HG02870 (cell line): ENCODE measurements around the gene RGPD4.
"Not testable (repeated sequence)": the region's sequence is repeated elsewhere in the genome, so short reads cannot be mapped to it uniquely, and the experiment has no call there.

Source experiments
- ATAC-seq: cut with Tn5 transposase; IDR thresholded peaks from one replicate; pipeline ENCODE4 v1.9.1; 2021; ENCODE audit warnings: mild to moderate bottlenecking, moderate library complexity; ENCODE audit not compliant: unreplicated experiment

RGPD4 gene

DNA sequence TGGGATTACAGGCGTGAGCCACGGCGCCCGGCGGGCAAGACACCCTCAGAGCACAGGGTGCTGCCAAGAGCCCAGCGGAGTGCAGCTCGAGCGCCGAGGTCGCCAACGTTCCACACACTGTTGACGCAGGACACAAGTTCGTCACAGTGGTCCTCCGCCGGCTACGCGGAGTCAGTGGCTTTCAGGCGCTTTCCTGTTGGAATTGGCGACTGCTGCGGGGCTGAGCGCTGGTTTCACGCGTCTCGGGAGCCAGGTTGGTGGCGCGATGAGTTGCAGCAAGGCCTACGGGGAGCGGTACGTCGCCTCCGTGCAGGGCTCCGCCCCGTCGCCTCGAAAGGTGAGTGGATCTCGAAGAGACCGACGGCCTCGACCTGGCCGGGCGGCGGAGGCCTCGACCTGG, at the start of gene RGPD4:
Gene RGPD4, plus strand, starts transcription at position 144 of the 400 bp plus-strand sequence. Its CDS starts 122 bp downstream, at position 266.
- not testable (repeated sequence) for ATAC-seq

DNA sequence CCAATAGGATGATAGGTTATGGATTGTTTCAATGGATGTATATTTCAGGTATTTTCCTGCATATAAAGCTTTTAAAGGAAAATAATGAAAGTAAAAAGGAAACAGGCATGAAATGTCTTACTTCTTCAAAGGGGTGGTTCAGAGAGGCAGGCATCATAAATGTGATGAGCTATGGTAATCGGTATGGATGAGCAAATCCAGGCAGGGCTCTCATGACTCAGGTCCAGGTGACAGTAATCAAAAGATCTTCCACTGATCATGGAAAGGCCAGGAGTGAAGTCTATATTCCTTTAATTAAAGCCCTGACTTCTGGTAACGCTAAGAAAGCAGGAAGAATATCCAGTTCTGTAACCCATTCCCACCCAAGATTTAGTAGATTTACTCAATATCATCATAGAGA, 48.7 kb upstream of the RGPD4 start:
- no peak for ATAC-seq

DNA sequence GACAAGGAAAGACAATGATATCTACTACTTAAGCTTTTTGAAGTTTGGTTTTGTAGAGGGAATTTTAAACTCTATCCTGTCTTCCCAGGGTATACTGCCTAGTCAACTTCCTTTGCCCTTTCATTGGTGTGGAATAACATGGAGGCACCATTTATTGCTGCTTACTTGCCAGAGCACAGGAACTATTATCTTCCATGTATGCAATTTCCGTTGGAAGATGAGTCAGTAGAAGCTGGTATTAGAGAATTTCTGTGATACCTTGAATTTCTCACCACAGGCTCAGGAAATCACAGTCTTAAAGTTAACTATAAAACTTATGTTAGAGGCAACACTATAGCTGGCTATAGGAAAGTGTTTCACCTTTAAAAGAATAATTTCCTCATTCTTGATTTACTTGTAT, 40.9 kb upstream of the RGPD4 start:
- ATAC-seq, result no peak

DNA sequence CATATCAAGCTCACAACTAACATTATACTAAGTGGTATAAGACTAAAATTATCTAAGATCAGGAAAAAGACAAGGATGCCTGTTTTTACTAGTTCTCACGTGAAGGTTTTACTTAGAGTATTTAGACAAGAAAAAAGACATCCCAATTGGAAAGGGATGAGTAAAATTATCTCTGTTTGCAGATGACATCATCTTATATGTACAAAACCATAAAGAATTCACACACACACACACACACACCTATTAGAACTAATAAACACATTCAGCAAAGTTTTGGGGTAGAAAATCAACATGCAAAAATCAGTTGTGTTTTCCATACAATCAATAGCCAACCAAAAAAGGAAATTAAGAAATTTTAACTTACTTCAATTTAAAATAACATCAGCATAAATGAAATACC, 35.9 kb upstream of the RGPD4 start:
- ATAC-seq, result no peak

DNA sequence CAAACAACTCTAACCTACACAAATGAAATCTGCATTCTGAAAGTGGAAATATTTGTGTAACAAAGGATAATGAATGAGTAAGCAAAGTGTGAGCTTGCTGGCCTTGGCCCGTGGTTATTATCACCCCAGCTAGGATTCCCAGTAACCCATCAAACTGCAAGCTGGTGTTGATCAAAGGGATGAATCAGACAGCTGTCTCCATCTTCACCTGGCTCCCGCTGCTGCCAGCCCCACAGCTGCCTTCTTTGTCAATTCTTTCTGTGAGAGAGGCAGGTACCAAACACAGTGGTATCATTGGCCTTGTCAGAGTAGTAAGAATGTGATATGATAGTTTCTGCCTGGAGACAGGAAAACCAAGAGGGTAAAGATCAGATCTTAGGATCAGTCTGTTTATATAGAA, 25.2 kb upstream of the RGPD4 start:
- ATAC-seq, result no peak

DNA sequence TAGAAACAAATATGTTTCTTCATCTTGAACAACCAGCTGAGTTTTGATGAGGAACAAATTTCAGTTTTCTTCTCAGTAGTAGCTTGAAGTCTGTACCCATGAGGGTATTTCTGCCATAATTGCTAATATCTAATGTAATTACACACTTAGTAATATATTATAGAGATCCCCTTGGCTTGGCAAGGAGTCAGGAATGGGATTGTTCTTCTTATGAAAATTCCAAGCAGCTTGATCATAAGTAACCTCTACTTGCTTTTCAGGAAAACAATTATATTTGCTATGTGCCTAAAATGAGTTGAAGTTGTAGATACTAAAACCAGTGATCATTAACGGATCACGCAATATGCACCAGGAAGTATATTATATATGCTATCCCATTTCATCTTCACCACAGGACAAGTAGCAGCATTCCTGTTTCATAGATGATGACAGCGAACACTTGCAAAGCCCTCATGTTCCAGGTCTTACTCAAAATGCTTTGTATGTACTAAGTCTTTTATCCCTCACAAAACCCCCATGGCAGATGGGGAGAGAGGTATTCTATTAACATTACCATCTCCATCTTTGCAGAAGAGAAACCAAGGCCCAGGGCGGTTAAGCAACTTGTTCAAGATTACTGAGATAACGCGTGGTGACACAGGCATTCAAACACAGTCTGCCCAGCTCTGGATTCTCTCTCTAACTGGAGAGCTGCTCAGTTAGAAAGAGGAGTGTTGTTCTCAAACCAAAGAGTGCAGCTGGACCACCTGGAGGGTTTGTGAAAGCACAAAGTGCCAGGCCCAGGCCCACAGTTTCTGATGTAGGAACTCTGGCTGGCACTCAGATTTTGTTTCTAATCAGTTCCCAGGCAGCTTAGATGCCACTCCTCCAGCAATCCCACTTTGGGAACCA, 21.8 kb upstream of the RGPD4 start:
- ATAC-seq, result no peak

DNA sequence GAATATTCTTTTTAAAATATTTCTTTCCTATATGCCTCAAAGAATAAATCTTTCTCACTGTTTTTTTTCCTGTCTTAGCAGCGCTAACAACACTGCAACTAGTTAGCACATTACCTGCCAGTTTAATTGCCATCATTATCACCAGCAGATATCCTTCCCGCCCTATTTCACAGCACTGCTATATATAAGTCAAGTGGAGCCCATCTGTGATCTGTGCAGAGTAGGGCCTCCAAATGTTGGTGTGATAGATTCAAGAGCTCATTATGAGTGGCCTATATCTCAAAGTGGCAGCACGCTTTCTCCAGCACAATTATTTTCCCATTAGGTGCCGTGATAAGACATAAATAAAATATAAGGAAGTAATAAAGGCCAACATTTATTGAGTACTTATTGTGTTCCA, 19.8 kb upstream of the RGPD4 start:
- no peak for ATAC-seq

DNA sequence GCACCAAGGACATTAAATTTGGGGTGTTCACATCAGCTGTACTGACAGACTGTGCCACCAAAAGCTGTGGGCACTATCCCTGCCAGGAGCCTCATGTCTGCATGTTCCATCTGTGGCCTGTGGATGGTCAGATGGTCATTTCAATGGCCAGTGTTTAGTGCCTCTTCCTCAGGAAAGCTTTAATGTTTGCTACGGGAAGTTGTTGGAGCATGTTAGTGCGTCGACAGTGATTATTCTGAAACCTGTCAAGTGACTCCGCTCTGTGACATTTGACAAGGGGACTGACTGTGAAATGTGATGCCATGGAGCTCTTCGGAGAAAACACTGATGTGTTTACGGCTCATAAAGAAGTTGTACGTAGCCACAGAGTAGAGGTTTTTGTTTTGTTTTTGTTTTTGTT, 18.7 kb upstream of the RGPD4 start:
- no peak for ATAC-seq

DNA sequence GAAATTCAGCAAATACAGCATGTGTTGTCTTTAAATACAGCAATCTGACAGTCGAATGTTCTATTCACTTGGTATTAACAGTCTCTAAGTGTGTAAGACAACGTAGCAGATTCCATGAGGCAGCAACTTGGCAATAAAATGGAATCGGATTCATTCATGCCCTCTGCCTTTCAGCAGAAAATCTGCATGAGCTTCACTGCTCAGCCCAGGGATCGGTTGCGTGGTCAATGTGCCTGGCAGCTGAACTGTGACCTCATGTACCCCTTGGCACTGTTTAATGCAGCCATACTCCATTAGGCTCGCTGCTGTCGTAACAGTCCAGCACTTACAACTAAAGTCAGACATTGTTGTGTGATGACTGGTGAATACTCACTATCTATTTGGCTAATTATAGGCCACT, 17.7 kb upstream of the RGPD4 start:
- no peak for ATAC-seq

DNA sequence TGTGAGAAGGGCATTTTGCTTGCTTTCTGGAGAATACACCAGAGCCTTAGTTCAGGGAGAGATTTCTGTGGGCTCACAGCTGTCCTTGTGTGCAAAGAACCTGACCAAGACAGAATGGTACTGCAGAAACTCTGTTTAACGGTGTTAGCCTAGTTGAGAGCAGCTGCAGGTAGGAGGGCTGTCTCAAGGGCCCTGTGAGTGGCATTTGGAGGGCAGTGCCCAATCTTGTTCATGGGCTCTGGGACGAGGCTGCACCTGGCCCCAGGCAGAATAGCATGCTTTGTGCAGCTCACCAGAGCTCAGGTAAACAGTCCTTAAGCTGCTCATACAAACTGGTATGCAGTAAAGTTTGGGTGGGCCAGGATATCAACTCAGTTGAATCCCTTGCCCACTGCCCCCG, 16.9 kb upstream of the RGPD4 start:
- no peak for ATAC-seq

DNA sequence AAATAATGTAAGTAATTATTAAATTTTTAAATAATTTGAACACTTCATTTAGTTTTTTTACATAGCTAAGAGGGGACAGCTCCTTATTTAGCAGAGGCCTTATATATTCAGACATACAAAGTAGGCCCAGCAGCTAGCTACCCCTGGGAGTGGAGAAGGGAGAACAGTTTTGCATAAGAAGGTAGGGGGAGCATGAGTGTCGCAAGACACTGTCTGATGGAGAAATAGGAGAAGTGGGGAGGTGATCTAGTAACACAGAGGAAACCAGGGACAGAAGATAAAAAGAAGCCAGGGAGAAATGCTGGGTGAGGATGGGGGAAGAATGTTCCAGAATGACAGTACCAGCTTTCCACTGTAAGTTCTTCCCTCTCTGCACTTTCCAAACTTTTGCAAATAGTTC, 16.0 kb upstream of the RGPD4 start:
- no peak for ATAC-seq

GRCh38 chr2:107811411-107811810, 15.3 kb upstream of the RGPD4 start:
- ATAC-seq, result no peak

GRCh38 chr2:107812006-107812405, 14.7 kb upstream of the RGPD4 start:
- no peak for ATAC-seq

DNA sequence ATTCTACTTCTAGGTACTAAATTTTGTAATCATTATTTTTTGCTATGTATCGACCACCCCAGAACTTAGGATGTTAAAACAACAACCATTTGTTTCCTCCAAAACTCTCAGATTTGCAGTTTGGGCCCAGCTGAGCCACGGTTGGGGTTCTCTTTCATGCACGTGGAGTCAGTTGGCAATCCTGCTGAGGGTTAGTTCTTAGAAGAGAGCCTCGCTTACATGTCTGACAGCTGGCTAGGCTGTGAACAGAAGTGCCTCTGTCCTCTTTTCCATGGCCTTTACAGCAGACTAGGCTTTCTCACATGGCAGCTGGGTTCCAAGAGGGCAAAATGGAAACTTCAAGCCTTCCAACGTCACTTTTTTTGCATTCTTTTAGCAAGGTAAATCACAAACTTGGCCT, 9.3 kb upstream of the RGPD4 start:
- no peak for ATAC-seq

GRCh38 chr2:107822302-107822701, 4.4 kb upstream of the RGPD4 start:
- no peak for ATAC-seq

DNA sequence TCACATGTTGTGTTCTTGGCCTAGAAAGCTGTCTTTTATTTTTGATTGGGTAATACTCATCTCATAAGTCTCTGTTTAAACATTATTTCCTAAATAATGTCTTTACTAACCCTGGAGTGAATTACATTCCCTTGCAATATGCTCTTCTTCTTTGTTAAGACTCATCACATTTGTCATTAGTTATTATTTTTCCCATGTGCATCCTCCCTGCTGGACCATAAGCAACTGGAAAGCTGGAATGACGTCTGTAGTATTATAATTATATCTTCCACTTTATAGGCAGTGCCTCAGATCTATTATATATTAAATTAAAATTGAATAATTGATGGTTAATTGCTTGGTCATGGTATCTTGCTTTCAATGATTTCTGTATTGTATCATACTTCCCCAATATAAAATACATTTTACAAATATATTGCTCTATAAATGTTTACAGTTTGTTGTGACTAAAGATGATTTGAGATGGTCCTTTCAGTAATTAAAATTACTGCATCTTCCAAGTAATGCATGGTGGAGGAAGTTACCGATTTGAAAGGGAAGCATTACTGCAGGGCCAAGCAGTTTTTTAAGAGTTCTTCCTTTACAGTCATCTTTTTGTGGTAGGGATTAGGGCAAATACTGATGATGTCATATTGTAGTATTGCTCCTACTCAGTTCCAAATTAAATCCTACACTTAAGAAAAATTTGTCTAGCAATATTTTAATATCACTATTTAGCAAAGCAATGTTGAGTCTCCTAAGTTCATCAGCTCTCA, 2.1 kb upstream of the RGPD4 start:
- no peak for ATAC-seq

GRCh38 chr2:107825206-107825563, 1.5 kb upstream of the RGPD4 start:
- ATAC-seq, result no peak

DNA sequence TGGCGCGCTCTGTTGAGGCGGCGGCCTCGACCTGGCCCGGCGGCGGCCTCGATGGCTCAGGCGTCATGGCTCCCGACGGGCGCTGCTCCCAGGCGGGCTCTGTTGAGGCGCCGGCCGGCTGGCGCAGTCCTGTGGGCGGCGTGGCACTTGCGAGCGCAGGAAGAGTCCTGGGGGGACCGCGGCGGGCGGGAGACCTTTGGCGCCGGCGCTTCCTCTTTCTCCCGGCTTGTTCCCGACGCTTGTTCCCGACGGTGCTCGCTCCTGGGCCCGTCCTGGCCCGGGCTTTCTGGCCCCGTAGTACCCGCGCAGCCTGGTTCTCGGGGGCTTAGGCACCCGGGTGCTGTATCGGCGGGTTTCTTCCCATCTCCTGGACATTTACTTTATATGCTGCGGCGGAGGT, 2.8 kb downstream of the RGPD4 start:
- ATAC-seq, result not testable (repeated sequence)

DNA sequence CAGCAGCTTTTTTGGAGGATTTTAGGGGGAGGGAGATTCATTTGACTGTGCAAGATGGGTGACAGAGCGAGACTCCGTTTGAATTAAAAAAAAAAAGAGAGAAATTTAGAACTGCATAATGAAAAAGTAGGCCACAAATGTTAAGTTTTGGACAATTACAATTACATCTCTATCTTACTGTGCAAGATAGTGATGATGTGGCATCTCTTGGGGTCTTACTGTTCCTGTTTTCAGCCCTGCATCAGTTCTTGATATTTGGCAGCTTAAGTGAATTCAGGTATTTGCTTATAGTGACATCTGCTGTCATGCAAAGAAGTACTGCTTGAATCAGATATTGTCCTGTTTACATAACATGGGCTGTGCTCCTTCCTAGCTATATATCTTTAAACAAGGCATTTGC, 6.5 kb downstream of the RGPD4 start:
- ATAC-seq, result not testable (repeated sequence)

GRCh38 chr2:107833618-107834017, 6.9 kb downstream of the RGPD4 start:
- not testable (repeated sequence) for ATAC-seq

DNA sequence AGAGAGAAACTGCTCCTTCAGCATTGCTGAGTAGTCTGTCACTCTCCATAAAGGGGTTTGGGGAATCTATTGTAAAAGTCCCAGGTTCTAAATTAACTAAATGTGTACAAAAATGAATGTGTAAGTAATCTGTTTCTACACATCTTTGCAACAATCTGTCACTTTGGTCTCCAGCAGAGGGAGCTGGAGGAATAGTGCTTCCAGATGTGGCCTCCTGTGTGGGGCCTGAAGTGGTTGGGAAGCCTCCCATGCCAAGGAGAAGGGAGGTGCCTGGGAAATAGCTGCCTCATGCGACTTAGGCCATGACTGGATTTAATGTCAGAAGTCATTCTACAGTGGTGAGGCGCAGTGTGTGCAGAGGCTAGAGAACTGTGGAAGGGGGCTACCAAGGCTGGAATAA, 89.4 kb downstream of the RGPD4 start:
- ATAC-seq, result not testable (repeated sequence)

GRCh38 chr2:107916696-107917370, 90.1 kb downstream of the RGPD4 start:
- ATAC-seq, result not testable (repeated sequence)
